ENCODE results near the gene TENM3. TPM values are rescaled to one million over a fixed set of nuclear protein-coding genes. Genes with fewer than 3 reads are reported as not detected.

Gene TENM3
- total and polyA plus RNA-seq, 2 donors from 2014 or later = 0.58 to 6.8 TPM

DNA sequence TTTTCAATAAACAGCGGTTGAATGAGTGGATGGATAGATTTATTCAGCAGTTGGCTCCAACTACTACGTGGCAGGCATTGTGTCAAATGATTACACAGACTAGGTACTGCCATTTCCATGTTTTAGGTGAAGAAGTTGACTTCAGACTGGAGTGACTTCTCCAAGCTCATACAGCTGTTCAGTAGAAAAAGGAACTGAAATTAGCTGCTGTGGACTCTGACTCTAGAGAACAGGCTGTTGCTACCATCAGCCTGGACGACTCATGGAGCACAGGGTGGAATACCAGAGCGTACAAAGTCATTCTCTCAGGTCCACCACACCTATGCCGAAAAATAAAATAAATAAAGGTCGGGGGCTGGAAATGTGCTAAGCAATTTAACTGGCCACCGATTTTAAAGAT, 45.3 kb downstream of the TENM3 start:
- no peak for FAIRE-seq
- TF ChIP-seq, protein P1, sequence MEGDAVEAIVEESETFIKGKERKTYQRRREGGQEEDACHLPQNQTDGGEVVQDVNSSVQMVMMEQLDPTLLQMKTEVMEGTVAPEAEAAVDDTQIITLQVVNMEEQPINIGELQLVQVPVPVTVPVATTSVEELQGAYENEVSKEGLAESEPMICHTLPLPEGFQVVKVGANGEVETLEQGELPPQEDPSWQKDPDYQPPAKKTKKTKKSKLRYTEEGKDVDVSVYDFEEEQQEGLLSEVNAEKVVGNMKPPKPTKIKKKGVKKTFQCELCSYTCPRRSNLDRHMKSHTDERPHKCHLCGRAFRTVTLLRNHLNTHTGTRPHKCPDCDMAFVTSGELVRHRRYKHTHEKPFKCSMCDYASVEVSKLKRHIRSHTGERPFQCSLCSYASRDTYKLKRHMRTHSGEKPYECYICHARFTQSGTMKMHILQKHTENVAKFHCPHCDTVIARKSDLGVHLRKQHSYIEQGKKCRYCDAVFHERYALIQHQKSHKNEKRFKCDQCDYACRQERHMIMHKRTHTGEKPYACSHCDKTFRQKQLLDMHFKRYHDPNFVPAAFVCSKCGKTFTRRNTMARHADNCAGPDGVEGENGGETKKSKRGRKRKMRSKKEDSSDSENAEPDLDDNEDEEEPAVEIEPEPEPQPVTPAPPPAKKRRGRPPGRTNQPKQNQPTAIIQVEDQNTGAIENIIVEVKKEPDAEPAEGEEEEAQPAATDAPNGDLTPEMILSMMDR (IDR thresholded peaks at IDR 0.05; ENCODE audit: borderline replicate concordance, extremely low read depth, insufficient read depth) = no peak
- intact Hi-C loops (cut with DNase I) = no loop called here

DNA sequence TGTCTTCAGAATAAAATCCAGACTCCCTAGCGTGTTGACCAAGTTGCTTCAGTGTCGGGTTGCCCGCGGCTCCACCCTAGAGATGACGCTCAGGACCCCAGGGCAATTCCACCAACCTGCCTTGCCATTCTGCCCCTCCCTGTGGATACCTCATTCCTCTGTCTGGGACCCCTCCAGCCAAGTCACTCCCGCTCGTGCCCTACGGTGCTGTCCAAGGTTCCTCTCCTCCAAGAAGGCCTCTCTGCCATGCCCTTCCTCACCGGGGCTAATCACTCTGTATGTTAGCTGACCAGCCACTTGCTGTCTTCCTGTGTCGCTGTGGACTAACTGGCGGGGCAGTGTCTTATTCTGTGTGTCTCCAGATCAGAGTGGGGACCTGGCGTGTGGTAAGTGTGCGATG, 46.6 kb downstream of the TENM3 start:
- no peaks in the 10 kb centered on the region for H3K9me3 ChIP-seq (ENCODE audit: control insufficient read depth in 2 of 3, insufficient read depth in 1 of 3, low read length in 3 of 3)
- intact Hi-C loops (cut with DNase I) = no loop called here
- FAIRE-seq (no peak), DNase-seq (peak in 1 of 5 donors; percentile 45)
- no peaks in the 10 kb centered on the region for H3K27me3 ChIP-seq (ENCODE audit: control insufficient read depth, insufficient read depth, low read length)
- no peak overlapping the region for H3K27ac ChIP-seq (ENCODE audit: low read depth in 2 of 2, low read length in 2 of 2)
- no peak overlapping the region for H3K4me3 ChIP-seq (ENCODE audit: low read length in 3 of 3)
- no peak overlapping the region for H3K9ac ChIP-seq (ENCODE audit: low read length in 3 of 3)
- no peaks in the 10 kb centered on the region for H3K36me3 ChIP-seq (ENCODE audit: control insufficient read depth in 2 of 3, insufficient read depth in 3 of 3, low read length in 3 of 3)
- TF ChIP-seq, protein P1 (IDR thresholded peaks at IDR 0.05; ENCODE audit: borderline replicate concordance, extremely low read depth, insufficient read depth) = no peak
- no peaks in the 10 kb centered on the region for H3K4me1 ChIP-seq (ENCODE audit: control insufficient read depth in 2 of 3, insufficient read depth in 2 of 3, low read depth in 1 of 3, low read length in 3 of 3)

More for the DNA sequence above, 45.3 kb downstream of the TENM3 start:
- Histone ChIP-seq H3K27ac (ENCODE audit: low read depth in 2 of 2, low read length in 2 of 2) (no peak overlapping the region), H3K36me3 (ENCODE audit: control insufficient read depth in 2 of 3, insufficient read depth in 3 of 3, low read length in 3 of 3) (no peaks in the 10 kb centered on the region), H3K4me1 (ENCODE audit: control insufficient read depth in 2 of 3, insufficient read depth in 2 of 3, low read depth in 1 of 3, low read length in 3 of 3) (no peaks in the 10 kb centered on the region), H3K4me3 (ENCODE audit: low read length in 3 of 3) (no peak overlapping the region), H3K9ac (ENCODE audit: low read length in 3 of 3) (no peak overlapping the region), H3K27me3 (ENCODE audit: control insufficient read depth, insufficient read depth, low read length) (no peaks in the 10 kb centered on the region), H3K9me3 (ENCODE audit: control insufficient read depth in 2 of 3, insufficient read depth in 1 of 3, low read length in 3 of 3) (no peaks in the 10 kb centered on the region)
- no peak for DNase-seq

DNA sequence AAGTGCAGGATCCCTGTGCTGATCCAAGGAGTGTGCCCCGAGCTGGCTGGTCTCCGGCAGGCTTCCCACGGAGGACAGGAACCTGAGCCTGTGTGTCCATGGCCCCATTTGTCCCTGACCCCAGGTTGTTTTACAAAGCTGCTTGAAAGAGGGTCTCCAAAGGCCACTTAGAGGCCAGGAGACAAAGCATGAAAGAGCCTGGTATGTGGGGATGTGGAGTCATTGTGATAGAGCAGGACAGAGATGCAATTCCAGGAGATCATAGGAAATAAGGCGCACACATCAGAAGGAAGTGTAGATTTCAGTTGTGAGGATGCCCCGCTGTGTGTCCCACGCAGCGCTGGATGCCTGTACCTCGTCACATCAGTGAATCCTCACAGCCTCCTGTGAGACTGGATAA, 48.0 kb downstream of the TENM3 start:
- H3K9me3 ChIP-seq (ENCODE audit: control insufficient read depth in 2 of 3, insufficient read depth in 1 of 3, low read length in 3 of 3) = no peaks in the 10 kb centered on the region
- H3K27me3 ChIP-seq (ENCODE audit: control insufficient read depth, insufficient read depth, low read length) = no peaks in the 10 kb centered on the region
- no peak overlapping the region for H3K4me3 ChIP-seq (ENCODE audit: low read length in 3 of 3)
- no peak for FAIRE-seq
- intact Hi-C loops (cut with DNase I) = no loop called here
- H3K4me1 ChIP-seq (ENCODE audit: control insufficient read depth in 2 of 3, insufficient read depth in 2 of 3, low read depth in 1 of 3, low read length in 3 of 3) = no peaks in the 10 kb centered on the region
- no peaks in the 10 kb centered on the region for H3K36me3 ChIP-seq (ENCODE audit: control insufficient read depth in 2 of 3, insufficient read depth in 3 of 3, low read length in 3 of 3)
- no peak overlapping the region for H3K27ac ChIP-seq (ENCODE audit: low read depth in 2 of 2, low read length in 2 of 2)
- no peak overlapping the region for H3K9ac ChIP-seq (ENCODE audit: low read length in 3 of 3)
- TF ChIP-seq, protein P1 (IDR thresholded peaks at IDR 0.05; ENCODE audit: borderline replicate concordance, extremely low read depth, insufficient read depth) = no peak
- DNase-seq = no peak

DNA sequence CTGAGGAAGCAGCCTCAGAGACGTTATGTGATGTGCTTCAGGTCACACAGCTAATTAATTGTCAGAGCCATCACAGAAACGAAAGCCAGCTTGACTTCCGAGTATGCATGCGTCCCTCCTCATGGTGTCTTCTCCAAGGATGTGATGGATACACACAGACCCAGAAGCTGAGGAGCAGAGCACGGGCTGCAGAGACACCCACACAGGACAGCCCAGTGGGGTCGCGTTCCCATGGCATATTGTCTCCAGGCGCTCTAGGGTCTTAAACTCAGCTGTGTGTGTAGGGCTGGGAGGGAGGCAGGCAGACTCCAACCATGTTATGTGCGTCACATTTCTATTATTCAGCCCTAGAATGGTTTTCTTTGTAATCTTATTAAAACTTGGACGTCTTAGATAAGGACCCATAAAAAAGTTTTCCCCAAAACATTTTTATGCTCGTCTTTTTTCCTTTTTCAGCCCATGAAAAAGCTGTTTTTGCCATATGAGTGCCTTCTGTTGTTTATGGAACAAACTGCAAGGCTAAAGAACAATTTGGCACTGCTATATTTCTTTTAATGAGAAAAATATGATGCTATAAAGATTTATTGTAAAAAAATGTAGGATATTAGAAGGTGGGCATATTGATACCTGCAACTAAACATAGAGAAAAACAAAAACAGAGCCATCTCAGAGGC, 48.5 kb downstream of the TENM3 start:
- Histone ChIP-seq H3K4me1 (ENCODE audit: control insufficient read depth in 2 of 3, insufficient read depth in 2 of 3, low read depth in 1 of 3, low read length in 3 of 3) (no peaks in the 10 kb centered on the region), H3K4me3 (ENCODE audit: low read length in 3 of 3) (no peak overlapping the region), H3K27me3 (ENCODE audit: control insufficient read depth, insufficient read depth, low read length) (no peaks in the 10 kb centered on the region), H3K36me3 (ENCODE audit: control insufficient read depth in 2 of 3, insufficient read depth in 3 of 3, low read length in 3 of 3) (no peaks in the 10 kb centered on the region), H3K9ac (ENCODE audit: low read length in 3 of 3) (no peak overlapping the region), H3K27ac (ENCODE audit: low read depth in 2 of 2, low read length in 2 of 2) (no peak overlapping the region), H3K9me3 (ENCODE audit: control insufficient read depth in 2 of 3, insufficient read depth in 1 of 3, low read length in 3 of 3) (no peaks in the 10 kb centered on the region)
- no peak for FAIRE-seq
- intact Hi-C loops (cut with DNase I) = no loop called here
- TF ChIP-seq, protein P1 (IDR thresholded peaks at IDR 0.05; ENCODE audit: borderline replicate concordance, extremely low read depth, insufficient read depth) = no peak
- no peak for DNase-seq
